Measurements from ENCODE around the gene EXOG.

GRCh38 chr3:38480930-38481329, 15.2 kb upstream of the EXOG start:
- no peak for TF ChIP-seq CTCF (IDR thresholded peaks at IDR 0.05)
- TF ChIP-seq POLR2AphosphoS5 (IDR thresholded peaks at IDR 0.05; ENCODE audit: low read depth, low read length) = no peak
